ENCODE results near the gene ECT2.

The ECT2 gene

GRCh38 chr3:172739462-172739861, 11.1 kb upstream of the ECT2 start:
- no peak for DNase-seq (ENCODE audit: low read depth)

- DNase-seq (ENCODE audit: low read depth), result no peak
These were observed 4.1 kb upstream of the ECT2 start for GRCh38 chr3:172746475-172746874.

GRCh38 chr3:172749230-172749965, 1.1 kb upstream of the ECT2 start:
- DNase-seq (ENCODE audit: low read depth), result peak; percentile 88

GRCh38 chr3:172750069-172750367, 508 bp upstream of the ECT2 start:
- no peak for DNase-seq (ENCODE audit: low read depth)

- DNase-seq (ENCODE audit: low read depth), result peak; percentile 36
These were observed 714 bp downstream of the ECT2 start for GRCh38 chr3:172751175-172751704.

- no peak for DNase-seq (ENCODE audit: low read depth)
These were observed 2.1 kb downstream of the ECT2 start for GRCh38 chr3:172752651-172753050.

GRCh38 chr3:172753125-172753524, 2.6 kb downstream of the ECT2 start:
- DNase-seq (ENCODE audit: low read depth), result no peak

- DNase-seq (ENCODE audit: low read depth), result peak; percentile 69
These were observed 9.9 kb downstream of the ECT2 start for GRCh38 chr3:172760416-172760815.

GRCh38 chr3:172766241-172766640, 15.7 kb downstream of the ECT2 start:
- DNase-seq (ENCODE audit: low read depth), result no peak

GRCh38 chr3:172766718-172767405, 16.3 kb downstream of the ECT2 start:
- DNase-seq (ENCODE audit: low read depth), result no peak

GRCh38 chr3:172770382-172770781, 19.9 kb downstream of the ECT2 start:
- no peak for DNase-seq (ENCODE audit: low read depth)

- no peak for DNase-seq (ENCODE audit: low read depth)
These were observed 21.1 kb downstream of the ECT2 start for GRCh38 chr3:172771672-172772071.

GRCh38 chr3:172776049-172776717, 25.7 kb downstream of the ECT2 start:
- DNase-seq (ENCODE audit: low read depth), result peak; percentile 78

- peak; percentile 15 for DNase-seq (ENCODE audit: low read depth)
These were observed 27.4 kb downstream of the ECT2 start for GRCh38 chr3:172777901-172778300.

GRCh38 chr3:172782235-172782634, 31.7 kb downstream of the ECT2 start:
- DNase-seq (ENCODE audit: low read depth), result no peak

- no peak for DNase-seq (ENCODE audit: low read depth)
These were observed 35.5 kb downstream of the ECT2 start for GRCh38 chr3:172786036-172786435.

- no peak for DNase-seq (ENCODE audit: low read depth)
These were observed 36.5 kb downstream of the ECT2 start for GRCh38 chr3:172787019-172787418.

GRCh38 chr3:172787746-172788145, 37.2 kb downstream of the ECT2 start:
- peak; percentile 48 for DNase-seq (ENCODE audit: low read depth)

GRCh38 chr3:172799246-172799645, 48.7 kb downstream of the ECT2 start:
- DNase-seq (ENCODE audit: low read depth), result no peak

- no peak for DNase-seq (ENCODE audit: low read depth)
These were observed 49.6 kb downstream of the ECT2 start for GRCh38 chr3:172800156-172800555.

- DNase-seq (ENCODE audit: low read depth), result no peak
These were observed 53.0 kb downstream of the ECT2 start for GRCh38 chr3:172803489-172803888.

- DNase-seq (ENCODE audit: low read depth), result no peak
These were observed 53.8 kb downstream of the ECT2 start for GRCh38 chr3:172804323-172804722.

GRCh38 chr3:172808969-172809546, 58.5 kb downstream of the ECT2 start:
- peak; percentile 49 for DNase-seq (ENCODE audit: low read depth)
